Right cardiac atrium (tissue), 5 donors: Measurements from ENCODE around the gene KRTAP5-8. TPM values are rescaled to one million over a fixed set of nuclear protein-coding genes. Genes with fewer than 3 reads are reported as not detected.
"Not testable (repeated sequence)": the region's sequence is repeated elsewhere in the genome, so short reads cannot be mapped to it uniquely, and the experiment has no call there.

Source experiments
- ATAC-seq, 2 donors: fragments of 200-7000 bp; cut with Tn5 transposase; one replicate each; pipeline versions ENCODE4 v1.8.0 to v1.9.1; 2020; ENCODE audit warnings: moderate library complexity in 2 of 2, mild to moderate bottlenecking in 1 of 2
- DNase-seq, 3 donors: peaks; one replicate each; pipeline ENCODE4 v3.0.0-alpha.2; 2020
- H3K27ac ChIP-seq: one replicate; pipeline ENCODE4 v1.5.1; 2013; ENCODE audit warnings: mild to moderate bottlenecking, low read length, control low read depth, moderate library complexity
- H3K27me3 ChIP-seq: one replicate; pipeline ENCODE4 v1.6.1; 2013; ENCODE audit not compliant: control insufficient read depth, insufficient read depth
- H3K4me1 ChIP-seq: one replicate; pipeline ENCODE4 v1.6.1; 2013; ENCODE audit warnings: low read length; ENCODE audit not compliant: control insufficient read depth, insufficient read depth
- H3K4me3 ChIP-seq: one replicate; pipeline ENCODE4 v1.5.1; 2013; ENCODE audit warnings: low read length, control low read depth
- H3K9me3 ChIP-seq: one replicate; pipeline ENCODE4 v1.6.1; 2013; ENCODE audit warnings: low read length; ENCODE audit not compliant: control insufficient read depth
- WGBS: extraction: QIAGEN DNeasy Blood & Tissue Kit; methylation state at CpG from one replicate; pipeline ENCODE4 v1.1.7; 2013; 5-methylcytosine and 5-hydroxymethylcytosine counted together
- intact Hi-C, 4 donors: fragments of 100-400 bp; cut with DNase I; formaldehyde crosslinking; loops; one replicate each; pipeline versions ENCODE4 v1.11.0 to v1.14.0; 2022 to 2023
- long read RNA-seq, 4 donors: library from polyadenylated mRNA; unstranded; transcript quantifications; one replicate each; pipeline ENCODE4 v2.0.0, GENCODE V29; 2020 to 2021
- polyA plus RNA-seq: library from polyadenylated mRNA; stranded (reverse); fragments of 200-250 nt; gene quantifications from one replicate; pipeline ENCODE4 v1.2.3, GENCODE V29; 2013
- total RNA-seq, 4 donors: library from RNA; stranded (reverse); fragmentation: NEBNext Ultra II Directional; extraction: Animal tissue kit (Norgen Biotek cat#: 25700); gene quantifications; one replicate each; pipeline ENCODE4 v1.2.1, GENCODE V29; 2021
- donor health status: healthy with polysubstance abuse.
- donor health status: DM: no; HTN: yes; CAD: no.
- donor health status: DM: no; HTN: no; CAD: no.
- donor health status: DM: no; HTN: yes; CAD: no; lungs with severe emphysema.
- donor health status: DM: yes; HTN: yes; CAD: no.

The KRTAP5-8 gene
- total RNA-seq (not detected), polyA plus RNA-seq (not detected)
- long read RNA-seq, donor 1: 0 reads
- long read RNA-seq, donor 2: 0 reads
- long read RNA-seq, donor 3: 0 reads
- long read RNA-seq, donor 4: 0 reads

GRCh38 chr11:71537977-71538665 is at the start of gene KRTAP5-8:
Gene KRTAP5-8, plus strand, starts transcription at chr11:71538025. Its CDS starts 31 bp downstream, at chr11:71538056.
- 62% methylated on average over 4 of the region's 4 CpGs for WGBS
- intact Hi-C loops, H3K4me3 ChIP-seq, DNase-seq, H3K27me3 ChIP-seq, H3K27ac ChIP-seq, ATAC-seq, H3K9me3 ChIP-seq, H3K4me1 ChIP-seq: not testable (repeated sequence)

- intact Hi-C loops: no loop called here
Measured at GRCh38 chr11:71488681-71489270, 49.0 kb upstream of the KRTAP5-8 start.

GRCh38 chr11:71489311-71490043 is 48.3 kb upstream of the KRTAP5-8 start:
- no peak for DNase-seq
- intact Hi-C loops: no loop called here
- ATAC-seq: no peak
- H3K27me3 ChIP-seq: no peaks in the 10 kb centered on the region
- H3K4me1 ChIP-seq: no peaks in the 10 kb centered on the region
- no peaks in the 10 kb centered on the region for H3K9me3 ChIP-seq
- no peak overlapping the region for H3K27ac ChIP-seq
- 73% methylated on average over 15 of the region's 15 CpGs for WGBS
- H3K4me3 ChIP-seq: no peak overlapping the region

More at GRCh38 chr11:71488681-71489270, 49.0 kb upstream of the KRTAP5-8 start:
- no peaks in the 10 kb centered on the region for H3K4me1 ChIP-seq
- WGBS: 69% methylated on average over 6 of the region's 6 CpGs
- H3K27me3 ChIP-seq: no peaks in the 10 kb centered on the region
- H3K27ac ChIP-seq: no peak overlapping the region
- no peaks in the 10 kb centered on the region for H3K9me3 ChIP-seq
- DNase-seq (no peak), ATAC-seq (no peak)
- H3K4me3 ChIP-seq: no peak overlapping the region

- intact Hi-C loops: no loop called here
- Histone ChIP-seq H3K4me1 (no peaks in the 10 kb centered on the region), H3K4me3 (no peak overlapping the region), H3K9me3 (no peaks in the 10 kb centered on the region), H3K27ac (no peak overlapping the region), H3K27me3 (no peaks in the 10 kb centered on the region)
- WGBS: 91% methylated on average over 23 of the region's 23 CpGs
- ATAC-seq (no peak), DNase-seq (no peak)
Measured at GRCh38 chr11:71490044-71490730, 47.6 kb upstream of the KRTAP5-8 start.

GRCh38 chr11:71490731-71491390 is 47.0 kb upstream of the KRTAP5-8 start:
- WGBS: 96% methylated on average over 28 of the region's 28 CpGs
- Histone ChIP-seq H3K9me3 (no peaks in the 10 kb centered on the region), H3K4me3 (no peak overlapping the region), H3K4me1 (no peaks in the 10 kb centered on the region), H3K27me3 (no peaks in the 10 kb centered on the region), H3K27ac (no peak overlapping the region)
- intact Hi-C loops: no loop called here
- no peak for ATAC-seq
- DNase-seq: no peak

- intact Hi-C loops: no loop called here
- Histone ChIP-seq H3K27me3 (no peaks in the 10 kb centered on the region), H3K4me3 (no peak overlapping the region), H3K4me1 (no peaks in the 10 kb centered on the region), H3K9me3 (no peaks in the 10 kb centered on the region), H3K27ac (no peak overlapping the region)
- DNase-seq (no peak), ATAC-seq (no peak)
- 94% methylated on average over 19 of the region's 19 CpGs for WGBS
Measured at GRCh38 chr11:71491531-71491930, 46.3 kb upstream of the KRTAP5-8 start.

GRCh38 chr11:71491940-71492339 is 45.9 kb upstream of the KRTAP5-8 start:
- DNase-seq (no peak), ATAC-seq (no peak)
- Histone ChIP-seq H3K9me3 (no peaks in the 10 kb centered on the region), H3K4me1 (no peaks in the 10 kb centered on the region), H3K27me3 (no peaks in the 10 kb centered on the region), H3K4me3 (no peak overlapping the region), H3K27ac (no peak overlapping the region)
- 92% methylated on average over 9 of the region's 9 CpGs for WGBS
- intact Hi-C loops: no loop called here

- no peak for DNase-seq
- ATAC-seq: no peak
- intact Hi-C loops: no loop called here
- H3K4me3 ChIP-seq: no peak overlapping the region
- no peaks in the 10 kb centered on the region for H3K4me1 ChIP-seq
- no peaks in the 10 kb centered on the region for H3K27me3 ChIP-seq
- no peak overlapping the region for H3K27ac ChIP-seq
- no peaks in the 10 kb centered on the region for H3K9me3 ChIP-seq
- 96% methylated on average over 20 of the region's 20 CpGs for WGBS
Measured at GRCh38 chr11:71495286-71496230, 42.3 kb upstream of the KRTAP5-8 start.

GRCh38 chr11:71496421-71496820 is 41.4 kb upstream of the KRTAP5-8 start:
- no peaks in the 10 kb centered on the region for H3K4me1 ChIP-seq
- H3K27ac ChIP-seq: no peak overlapping the region
- DNase-seq (no peak), ATAC-seq (no peak)
- H3K9me3 ChIP-seq: no peaks in the 10 kb centered on the region
- 98% methylated on average over 13 of the region's 13 CpGs for WGBS
- H3K4me3 ChIP-seq: no peak overlapping the region
- no peaks in the 10 kb centered on the region for H3K27me3 ChIP-seq
- intact Hi-C loops: no loop called here

- DNase-seq: no peak
- no peaks in the 10 kb centered on the region for H3K27me3 ChIP-seq
- H3K4me3 ChIP-seq: no peak overlapping the region
- 98% methylated on average over 19 of the region's 19 CpGs for WGBS
- no peaks in the 10 kb centered on the region for H3K9me3 ChIP-seq
- H3K4me1 ChIP-seq: no peaks in the 10 kb centered on the region
- no peak for ATAC-seq
- intact Hi-C loops: no loop called here
- H3K27ac ChIP-seq: no peak overlapping the region
Measured at GRCh38 chr11:71498091-71498490, 39.7 kb upstream of the KRTAP5-8 start.
